MM.1S (cell line): ENCODE data around the gene ARAP3.

ENCODE experiments used
- CTCF ChIP-seq: fragments of 300-600 bp; sonication (generic); IDR thresholded peaks from 2 replicates; pipeline ENCODE4 v1.5.1; 2016; ENCODE audit warnings: antibody characterized with exemption, low read length, mixed read lengths
- EZH2 ChIP-seq: fragments of 300-600 bp; sonication (generic); optimal IDR thresholded peaks from 2 replicates; pipeline ENCODE3; 2017; ENCODE audit warnings: low read depth, mild to moderate bottlenecking, antibody characterized with exemption, low read length, mixed read lengths
- EZH2phosphoT487 ChIP-seq: fragments of 300-600 bp; sonication (generic); IDR thresholded peaks from 2 replicates; pipeline ENCODE4 v1.6.1; 2018; ENCODE audit warnings: antibody characterized with exemption, low read length

GRCh38 chr5:141729387-141730006, 47.5 kb upstream of the ARAP3 start:
- TF ChIP-seq EZH2: no peak
- no peak for TF ChIP-seq CTCF
- no peak for TF ChIP-seq EZH2phosphoT487
